Parathyroid adenoma (tissue), 2 donors: ENCODE measurements around the gene PWWP2B.
A peak's percentile ranks its signal among the peaks of the same experiment; 100 is the strongest.

Source experiments
- H2AFZ ChIP-seq: fragments of 300-600 bp; sonication (generic); one replicate; pipeline ENCODE4 v1.7.0; 2017; ENCODE audit warnings: antibody characterized with exemption, mild to moderate bottlenecking
- H3K27ac ChIP-seq: fragments of 300-600 bp; sonication (generic); one replicate; pipeline ENCODE4 v1.7.0; 2017
- H3K27me3 ChIP-seq: fragments of 300-600 bp; sonication (generic); one replicate; pipeline ENCODE4 v1.7.0; 2017; ENCODE audit warnings: low read length; ENCODE audit not compliant: control insufficient read depth, insufficient read depth
- H3K36me3 ChIP-seq: fragments of 300-600 bp; sonication (generic); one replicate; pipeline ENCODE4 v1.7.0; 2017; ENCODE audit warnings: low read length; ENCODE audit not compliant: control insufficient read depth, insufficient read depth
- H3K4me1 ChIP-seq: fragments of 300-600 bp; sonication (generic); one replicate; pipeline ENCODE4 v1.7.0; 2017; ENCODE audit warnings: control low read depth
- H3K4me2 ChIP-seq: fragments of 300-600 bp; sonication (generic); one replicate; pipeline ENCODE4 v1.7.0; 2017; ENCODE audit warnings: low read length
- H3K4me3 ChIP-seq: fragments of 300-600 bp; sonication (generic); one replicate; pipeline ENCODE4 v1.7.0; 2017; ENCODE audit warnings: low read depth, low read length
- H3K79me2 ChIP-seq: fragments of 300-600 bp; sonication (generic); one replicate; pipeline ENCODE4 v1.7.0; 2017; ENCODE audit warnings: control low read depth
- H3K9ac ChIP-seq: fragments of 300-600 bp; sonication (generic); one replicate; pipeline ENCODE4 v1.7.0; 2017; ENCODE audit warnings: mild to moderate bottlenecking
- H3K9me3 ChIP-seq: fragments of 300-600 bp; sonication (generic); one replicate; pipeline ENCODE4 v1.7.0; 2017; ENCODE audit warnings: low read length; ENCODE audit not compliant: control insufficient read depth
- CTCF ChIP-seq: fragments of 300-600 bp; sonication (generic); IDR thresholded peaks from one replicate; pipeline ENCODE4 v1.7.0; 2017; ENCODE audit warnings: antibody characterized with exemption, mild to moderate bottlenecking
- donor health status: primary hyperparathyroidism.

Gene PWWP2B

GRCh38 chr10:132400041-132400546 lies 3.1 kb downstream of the PWWP2B start:
- Histone ChIP-seq H3K9ac (no peak overlapping the region), H3K36me3 (no peaks in the 10 kb centered on the region), H3K4me1 (peaks cover 35% of the 10 kb centered on the region), H3K27ac (peak overlapping the region; percentile 90), H3K4me3 (no peak overlapping the region), H3K4me2 (no peak overlapping the region), H2AFZ (no peak overlapping the region), H3K27me3 (no peaks in the 10 kb centered on the region), H3K79me2 (peaks cover 57% of the 10 kb centered on the region), H3K9me3 (no peaks in the 10 kb centered on the region)
- no peak for TF ChIP-seq CTCF

GRCh38 chr10:132400547-132401151 lies 3.6 kb downstream of the PWWP2B start:
- Histone ChIP-seq H3K9me3 (no peaks in the 10 kb centered on the region), H2AFZ (no peak overlapping the region), H3K4me1 (peaks cover 32% of the 10 kb centered on the region), H3K79me2 (peaks cover 63% of the 10 kb centered on the region), H3K4me3 (no peak overlapping the region), H3K27ac (peak overlapping the region; percentile 90), H3K36me3 (no peaks in the 10 kb centered on the region), H3K27me3 (no peaks in the 10 kb centered on the region), H3K4me2 (peak overlapping the region; percentile 33), H3K9ac (no peak overlapping the region)
- no peak for TF ChIP-seq CTCF

- H3K36me3 ChIP-seq = no peaks in the 10 kb centered on the region
- H3K4me3 ChIP-seq = no peak overlapping the region
- no peak overlapping the region for H3K4me2 ChIP-seq
- no peaks in the 10 kb centered on the region for H3K27me3 ChIP-seq
- no peaks in the 10 kb centered on the region for H3K9me3 ChIP-seq
- no peak for TF ChIP-seq CTCF
- no peak overlapping the region for H2AFZ ChIP-seq
- H3K27ac ChIP-seq = peak overlapping the region; percentile 90
- H3K9ac ChIP-seq = no peak overlapping the region
- H3K79me2 ChIP-seq = peaks cover 71% of the 10 kb centered on the region
- peaks cover 36% of the 10 kb centered on the region for H3K4me1 ChIP-seq
Measured at GRCh38 chr10:132401401-132402118, 4.6 kb downstream of the PWWP2B start.

- Histone ChIP-seq H2AFZ (no peak overlapping the region), H3K4me1 (peaks cover 48% of the 10 kb centered on the region), H3K27ac (no peak overlapping the region), H3K27me3 (no peaks in the 10 kb centered on the region), H3K9me3 (no peaks in the 10 kb centered on the region), H3K4me3 (no peak overlapping the region), H3K79me2 (peaks cover 71% of the 10 kb centered on the region), H3K36me3 (no peaks in the 10 kb centered on the region), H3K4me2 (no peak overlapping the region), H3K9ac (no peak overlapping the region)
- no peak for TF ChIP-seq CTCF
Measured at GRCh38 chr10:132402781-132403241, 5.8 kb downstream of the PWWP2B start.
